ENCODE measurements around the gene PARP11. TPM values are rescaled to one million over a fixed set of nuclear protein-coding genes. Genes with fewer than 3 reads are reported as not detected.

The PARP11 gene
- total RNA-seq, 1 experiment from 2014 or later = 11.3 TPM

GRCh38 chr12:3772380-3772779, 100.8 kb downstream of the PARP11 start:
- no peak for TF ChIP-seq CTCF (conservative IDR thresholded peaks at IDR 0.05)
- no peak overlapping the region for H2AFZ ChIP-seq (ENCODE audit: low read length)
- H3K79me1 ChIP-seq (ENCODE audit: insufficient read depth, low read depth, low read length, poor library complexity, severe bottlenecking) = no peaks in the 10 kb centered on the region
- no peak overlapping the region for H4K91ac ChIP-seq (ENCODE audit: insufficient read length, low read depth, low read length)
- H2BK15ac ChIP-seq (ENCODE audit: low read depth, low read length) = no peak overlapping the region
- no peak overlapping the region for H4K5ac ChIP-seq (ENCODE audit: insufficient read length, low read depth, low read length)
- no peaks in the 10 kb centered on the region for H4K20me1 ChIP-seq (ENCODE audit: control insufficient read depth, insufficient read depth, insufficient read length)
- H3K4me2 ChIP-seq (ENCODE audit: insufficient read depth, insufficient read length, low read length) = no peak overlapping the region
- no peak overlapping the region for H2BK20ac ChIP-seq (ENCODE audit: low read depth, low read length, poor library complexity, severe bottlenecking)
- H3K23ac ChIP-seq (ENCODE audit: insufficient read length, low read depth, low read length) = no peak overlapping the region
- no peak overlapping the region for H2BK5ac ChIP-seq (ENCODE audit: insufficient read length, low read length)
- no peaks in the 10 kb centered on the region for H3K9me3 ChIP-seq (ENCODE audit: control insufficient read depth, low read depth, low read length)
- no peak overlapping the region for H3K14ac ChIP-seq (ENCODE audit: insufficient read depth, low read length)
- no peak overlapping the region for H3K56ac ChIP-seq (ENCODE audit: insufficient read length, low read depth, low read length)
- H3K27me3 ChIP-seq (ENCODE audit: insufficient read depth, low read length) = no peaks in the 10 kb centered on the region
- no peak overlapping the region for H2BK12ac ChIP-seq (ENCODE audit: insufficient read length, low read depth, low read length)
- H2BK120ac ChIP-seq (ENCODE audit: low read depth, low read length, poor library complexity, severe bottlenecking) = no peak overlapping the region
- no peaks in the 10 kb centered on the region; the same call in 1 of the 2 replicates for H3K27me3 Mint-ChIP-seq (ENCODE audit: low read depth)
- DNase-seq = no peak
- no peak overlapping the region for H3T11ph ChIP-seq (ENCODE audit: low read length)
- no peaks in the 10 kb centered on the region; a peak in 1 of 4 replicates for H3K4me1 Mint-ChIP-seq
- H4K8ac ChIP-seq (replicated peaks; ENCODE audit: insufficient read length, low read depth, low read length) = no peak overlapping the region
- H3K23me2 ChIP-seq (ENCODE audit: insufficient read length, low read depth, low read length, poor library complexity, severe bottlenecking) = no peaks in the 10 kb centered on the region
- H3K27ac ChIP-seq (ENCODE audit: insufficient read length, low read depth, low read length) = no peak overlapping the region
- H3K79me2 ChIP-seq (ENCODE audit: insufficient read depth, low read length) = no peaks in the 10 kb centered on the region
- peaks cover 0 to 3% of the 10 kb centered on the region in 2 experiments; a peak in 3 of 5 replicates for H3K9me3 Mint-ChIP-seq
- H3K9ac ChIP-seq (ENCODE audit: extremely low read depth, insufficient read length, low read length) = no peak overlapping the region
- H3K4me1 ChIP-seq (ENCODE audit: insufficient read depth, low read length) = no peaks in the 10 kb centered on the region
- H3K27ac Mint-ChIP-seq = peak overlapping the region in 1 of 3 experiments; percentile 3; a peak in 1 of 7 replicates
- no peak overlapping the region for H2AK5ac ChIP-seq (ENCODE audit: insufficient read length, low read length)
- no CpG with 5 or more reads among the region's 4 CpGs for WGBS (ENCODE audit: extremely low coverage, insufficient read length, low lambda C conversion rate)
- no peak overlapping the region for H3K4ac ChIP-seq (ENCODE audit: low read depth, low read length)
- no peak overlapping the region for H3K18ac ChIP-seq (ENCODE audit: insufficient read length, low read depth, low read length)
- H3K4me3 Mint-ChIP-seq = no peak overlapping the region
- peaks cover 0 to 4% (median 0%) of the 10 kb centered on the region in 3 experiments; a peak in 2 of 7 replicates for H3K36me3 Mint-ChIP-seq (ENCODE audit: insufficient read depth in 1 of 3, low read depth in 3 of 3)

All from H9 (cell line).